ENCODE data around the gene ARF1.

DNA sequence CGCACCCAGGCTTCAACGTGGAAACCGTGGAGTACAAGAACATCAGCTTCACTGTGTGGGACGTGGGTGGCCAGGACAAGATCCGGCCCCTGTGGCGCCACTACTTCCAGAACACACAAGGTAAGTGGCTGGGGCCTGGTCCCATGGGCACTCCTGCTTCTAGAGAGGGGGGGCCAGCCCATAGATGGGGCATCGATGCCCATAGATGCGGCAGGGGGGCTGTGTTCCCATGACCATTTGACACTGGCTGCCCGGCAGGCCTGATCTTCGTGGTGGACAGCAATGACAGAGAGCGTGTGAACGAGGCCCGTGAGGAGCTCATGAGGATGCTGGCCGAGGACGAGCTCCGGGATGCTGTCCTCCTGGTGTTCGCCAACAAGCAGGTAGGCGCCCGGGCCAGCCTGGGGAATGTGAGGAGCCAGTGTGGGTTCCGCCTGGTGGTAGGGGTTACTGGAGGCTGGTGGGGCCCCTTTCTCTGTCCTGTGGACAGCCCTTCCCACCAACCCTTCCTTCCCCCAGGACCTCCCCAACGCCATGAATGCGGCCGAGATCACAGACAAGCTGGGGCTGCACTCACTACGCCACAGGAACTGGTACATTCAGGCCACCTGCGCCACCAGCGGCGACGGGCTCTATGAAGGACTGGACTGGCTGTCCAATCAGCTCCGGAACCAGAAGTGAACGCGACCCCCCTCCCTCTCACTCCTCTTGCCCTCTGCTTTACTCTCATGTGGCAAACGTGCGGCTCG, 15.0 kb downstream of the ARF1 start:
- TF ChIP-seq POLR2A (IDR thresholded peaks at IDR 0.05; ENCODE audit: low read depth, low read length) (no peak), POLR2AphosphoS5 (IDR thresholded peaks at IDR 0.05; ENCODE audit: low read depth, low read length) (peak; percentile 41)

Data from GM12892 (cell line).